H1 (cell line): ENCODE measurements around the gene NFIX. TPM values are rescaled to one million over a fixed set of nuclear protein-coding genes. Genes with fewer than 3 reads are reported as not detected.

Source experiments
- CTCF ChIA-PET: fragments of 300-600 bp; sonication (Branson Sonifier 250); formaldehyde crosslinking; loops from one replicate; lab custom pipeline; 2021; ENCODE audit not compliant: partially characterized antibody; lab: Charles Lee
- POLR2A ChIA-PET: fragments of 300-600 bp; sonication (Branson Sonifier 250); formaldehyde crosslinking; loops from one replicate; lab custom pipeline; 2021; ENCODE audit warnings: inconsistent platforms; ENCODE audit not compliant: partially characterized antibody; lab: Charles Lee
- DNase-seq, 2 experiments: peaks; one replicate each; pipeline versions ENCODE4 v3.0.0 to v3.0.0-alpha.2; 2010 to 2022; ENCODE audit warnings: low spot score in 2 of 2, low read depth in 1 of 2, mixed read lengths in 1 of 2
- FAIRE-seq: peaks from 2 replicates; lab custom pipeline; 2011; peaks lifted over from hg19 to GRCh38; lab: Jason Lieb, UNC
- H2AFZ ChIP-seq: 2 replicates; pipeline ENCODE4 v1.8.1; 2012; ENCODE audit warnings: low read length, inconsistent platforms
- H2AK5ac ChIP-seq: 2 replicates; pipeline ENCODE4 v1.6.1; 2013; ENCODE audit warnings: low read depth, low read length
- H2BK120ac ChIP-seq: replicated peaks from 2 replicates; pipeline ENCODE3; 2013; ENCODE audit warnings: low read depth, low read length, inconsistent platforms
- H2BK12ac ChIP-seq: 2 replicates; pipeline ENCODE4 v1.6.1; 2013; ENCODE audit warnings: low read depth, low read length
- H2BK15ac ChIP-seq: 2 replicates; pipeline ENCODE4 v1.6.1; 2013; ENCODE audit warnings: low read length
- H2BK20ac ChIP-seq: 2 replicates; pipeline ENCODE4 v1.6.1; 2013; ENCODE audit warnings: low read length
- H2BK5ac ChIP-seq: 2 replicates; pipeline ENCODE4 v1.6.1; 2013; ENCODE audit warnings: low read depth, low read length
- H3K14ac ChIP-seq: 2 replicates; pipeline ENCODE4 v1.6.1; 2013; ENCODE audit warnings: inconsistent platforms; ENCODE audit not compliant: insufficient read length
- H3K18ac ChIP-seq: 2 replicates; pipeline ENCODE4 v1.6.1; 2013; ENCODE audit warnings: low read length; ENCODE audit errors: extremely low read depth
- H3K23ac ChIP-seq: 2 replicates; pipeline ENCODE4 v1.6.1; 2013; ENCODE audit warnings: inconsistent platforms; ENCODE audit not compliant: insufficient read length
- H3K23me2 ChIP-seq: 2 replicates; pipeline ENCODE4 v1.6.1; 2013; ENCODE audit warnings: low read depth, low read length
- H3K27ac ChIP-seq: 2 replicates; pipeline ENCODE4 v1.6.1; 2011; ENCODE audit warnings: low read depth, low read length, inconsistent platforms
- H3K27me3 ChIP-seq, 4 experiments: replicated peaks in 1 of 4; 1 replicate in 1 of 4; 2 replicates in 3 of 4; pipeline versions ENCODE4 v1.6.1 to v1.8.1; 2011 to 2013; ENCODE audit warnings: low read length in 3 of 4, mild to moderate bottlenecking in 3 of 4, inconsistent platforms in 2 of 4, mixed read lengths in 2 of 4, moderate library complexity in 1 of 4; ENCODE audit not compliant: control insufficient read depth in 3 of 4, insufficient read depth in 3 of 4; ENCODE audit errors: extremely low read depth in 1 of 4
- H3K36me3 ChIP-seq, 4 experiments: 2 replicates each; pipeline versions ENCODE4 v1.6.1 to v1.8.1; 2011 to 2013; ENCODE audit warnings: mild to moderate bottlenecking in 4 of 4, low read length in 3 of 4, moderate library complexity in 2 of 4, control low read depth in 1 of 4, inconsistent platforms in 1 of 4; ENCODE audit not compliant: insufficient read depth in 4 of 4, control insufficient read depth in 2 of 4
- H3K4ac ChIP-seq: replicated peaks from 2 replicates; pipeline ENCODE3; 2013; ENCODE audit warnings: low read length, low read depth, mixed read lengths, inconsistent platforms; ENCODE audit not compliant: insufficient read length
- H3K4me1 ChIP-seq, 4 experiments: replicated peaks in 1 of 4; 1 replicate in 1 of 4; 2 replicates in 3 of 4; pipeline versions ENCODE4 v1.6.1 to v1.8.1; 2011 to 2013; ENCODE audit warnings: low read length in 3 of 4, inconsistent platforms in 2 of 4, mixed read lengths in 1 of 4; ENCODE audit not compliant: insufficient read depth in 4 of 4, control insufficient read depth in 3 of 4
- H3K4me2 ChIP-seq, 2 experiments: 2 replicates each; pipeline versions ENCODE4 v1.6.1 to v1.8.1; 2011 to 2013; ENCODE audit warnings: low read depth in 2 of 2, low read length in 2 of 2, control low read depth in 1 of 2, inconsistent platforms in 1 of 2, mild to moderate bottlenecking in 1 of 2; ENCODE audit not compliant: insufficient read depth in 1 of 2
- H3K4me3 ChIP-seq, 4 experiments: fragments of 200-600, 300-600 bp in 1 of 4; sonication (generic), shearing (Covaris generic), sonication (Bioruptor Twin) in 1 of 4; 2 replicates each; pipeline versions ENCODE4 v1.5.1 to v1.8.1; 2011 to 2016; ENCODE audit warnings: low read length in 4 of 4, low read depth in 3 of 4, control low read depth in 2 of 4, inconsistent platforms in 2 of 4, mild to moderate bottlenecking in 2 of 4, mixed read lengths in 1 of 4, moderate library complexity in 1 of 4; ENCODE audit not compliant: insufficient read depth in 2 of 4; ENCODE audit errors: extremely low read depth in 1 of 4
- H3K56ac ChIP-seq: replicated peaks from 2 replicates; pipeline ENCODE3; 2013; ENCODE audit warnings: low read depth, mild to moderate bottlenecking, mixed read lengths, low read length, inconsistent platforms; ENCODE audit not compliant: insufficient read length
- H3K79me1 ChIP-seq: 2 replicates; pipeline ENCODE4 v1.6.1; 2013; ENCODE audit warnings: low read depth, low read length, control low read depth
- H3K79me2 ChIP-seq, 2 experiments: 2 replicates each; pipeline versions ENCODE4 v1.6.1 to v1.8.1; 2012 to 2013; ENCODE audit warnings: low read length in 2 of 2, mild to moderate bottlenecking in 2 of 2, inconsistent platforms in 1 of 2; ENCODE audit not compliant: insufficient read depth in 2 of 2, control insufficient read depth in 1 of 2
- H3K9ac ChIP-seq, 4 experiments: replicated peaks in 1 of 4; 1 replicate in 1 of 4; 2 replicates in 3 of 4; pipeline versions ENCODE4 v1.6.1 to v1.8.1; 2011 to 2013; ENCODE audit warnings: low read depth in 3 of 4, low read length in 3 of 4, control low read depth in 2 of 4, mild to moderate bottlenecking in 2 of 4, moderate library complexity in 2 of 4, inconsistent platforms in 1 of 4; ENCODE audit errors: extremely low read depth in 1 of 4
- H3K9me3 ChIP-seq, 2 experiments: 2 replicates each; pipeline versions ENCODE4 v1.6.1 to v1.8.1; 2012 to 2013; ENCODE audit warnings: mild to moderate bottlenecking in 2 of 2, moderate library complexity in 2 of 2, control low read depth in 1 of 2, inconsistent platforms in 1 of 2, low read depth in 1 of 2, low read length in 1 of 2, mixed read lengths in 1 of 2; ENCODE audit not compliant: insufficient read depth in 2 of 2
- H4K20me1 ChIP-seq, 2 experiments: replicated peaks in 1 of 2; 2 replicates each; pipeline versions ENCODE3 to v1.8.1; 2011 to 2013; ENCODE audit warnings: inconsistent platforms in 2 of 2, low read length in 2 of 2, mild to moderate bottlenecking in 1 of 2; ENCODE audit not compliant: insufficient read depth in 2 of 2, control insufficient read depth in 1 of 2
- H4K5ac ChIP-seq: 2 replicates; pipeline ENCODE4 v1.6.1; 2013; ENCODE audit warnings: low read length, low read depth, mixed read lengths, inconsistent platforms; ENCODE audit not compliant: insufficient read length
- H4K8ac ChIP-seq: 2 replicates; pipeline ENCODE4 v1.8.0; 2013; ENCODE audit warnings: mild to moderate bottlenecking, moderate library complexity, low read length, inconsistent platforms; ENCODE audit not compliant: insufficient read depth; ENCODE audit errors: extremely low read depth
- H4K91ac ChIP-seq: replicated peaks from 2 replicates; pipeline ENCODE3; 2013; ENCODE audit warnings: low read length, mixed read lengths, inconsistent platforms; ENCODE audit not compliant: insufficient read length
- CTCF ChIP-seq, 3 experiments: IDR thresholded peaks; 1 replicate in 2 of 3; 2 replicates in 1 of 3; pipeline versions ENCODE4 v1.5.1 to v1.6.1; 2011; ENCODE audit warnings: low read length in 3 of 3, mild to moderate bottlenecking in 3 of 3, inconsistent platforms in 2 of 3, low read depth in 1 of 3, moderate library complexity in 1 of 3; ENCODE audit not compliant: insufficient read depth in 1 of 3; ENCODE audit errors: control extremely low read depth in 1 of 3
- EZH2 ChIP-seq: fragments of 200-600 bp; sonication (generic); IDR thresholded peaks from 2 replicates; pipeline ENCODE4 v1.7.1; 2012; ENCODE audit warnings: low read depth, mild to moderate bottlenecking, moderate library complexity, low read length, inconsistent platforms; ENCODE audit not compliant: severe bottlenecking
- HDAC6 ChIP-seq: IDR thresholded peaks from one replicate; pipeline ENCODE4 v1.7.1; 2012; ENCODE audit warnings: low read depth, mild to moderate bottlenecking, inconsistent platforms, low read length, moderate library complexity
- JUN ChIP-seq: IDR thresholded peaks from 2 replicates; pipeline ENCODE4 v1.6.1; 2011; ENCODE audit warnings: low read depth, mild to moderate bottlenecking, improper control_type of control experiment, low read length
- JUND ChIP-seq: IDR thresholded peaks from 2 replicates; pipeline ENCODE4 v1.6.1; 2011; ENCODE audit warnings: mild to moderate bottlenecking, improper control_type of control experiment, low read length
- MAFK ChIP-seq: IDR thresholded peaks from 2 replicates; pipeline ENCODE4 v1.6.1; 2012; ENCODE audit warnings: low read depth, mild to moderate bottlenecking, improper control_type of control experiment, low read length
- RFX5 ChIP-seq: IDR thresholded peaks from 2 replicates; pipeline ENCODE4 v1.6.1; 2011; ENCODE audit warnings: low read depth, low read length, improper control_type of control experiment, borderline replicate concordance
- WGBS, 2 experiments: shearing (Covaris generic) in 1 of 2; methylation state at CpG; one replicate each; pipeline versions ENCODE4 v1.1.6 to v1.1.7; 2013 to 2015; ENCODE audit warnings: low lambda C conversion rate in 2 of 2, mixed read lengths in 2 of 2, inconsistent platforms in 1 of 2, low coverage in 1 of 2, missing lambda C conversion rate in 1 of 2; ENCODE audit not compliant: insufficient replicate concordance in 2 of 2, insufficient coverage in 1 of 2, insufficient read length in 1 of 2; ENCODE audit errors: extremely low coverage in 1 of 2, missing lambda C conversion rate in 1 of 2; 5-methylcytosine and 5-hydroxymethylcytosine counted together
- polyA plus RNA-seq, 7 experiments: library from polyadenylated mRNA; depleted of rRNA in 3 of 7; stranded (reverse) in 5 of 7; unstranded in 2 of 7; fragments of >200 nt in 5 of 7; fragments of 200-250 nt in 2 of 7; gene quantifications; 1 replicate in 5 of 7; 2 replicates in 1 of 7; 4 replicates in 1 of 7; pipeline versions ENCODE4 v1.2.1 to v1.2.3, GENCODE V29; 2011 to 2013; ENCODE audit warnings: missing spikeins in 2 of 7, mixed read lengths in 2 of 7
- total RNA-seq: library from RNA; stranded (reverse); fragmentation: NEBNext Ultra II Directional; extraction: Animal tissue kit (Norgen Biotek cat#: 25700); gene quantifications from 2 replicates; pipeline ENCODE4 v1.2.1, GENCODE V29; 2021

NFIX gene
- total and polyA plus RNA-seq, 2 of the 8 experiments (the other 6 are each of a cell fraction or from before 2014, with no cell fraction given), result 0.03 to 0.20 TPM

- peak overlapping the region; percentile 22 for H4K8ac ChIP-seq
- no peak overlapping the region for H3K9ac ChIP-seq
- FAIRE-seq (no peak), DNase-seq (peak in 1 of 2 experiments; percentile 80)
- ChIA-PET POLR2A (interaction anchor here (0.7 to 3.2 kb wide), 11 partner anchors 12 to 99 kb away, joined by 3 to 18 read pairs (median 5); no protein-coding TSS in a partner anchor), CTCF (interaction anchor here (2.2 to 48.8 kb wide), 9 partner anchors 5 to 90 kb away, joined by 6 to 1145 read pairs (median 140); no protein-coding TSS in a partner anchor)
- peak overlapping the region; percentile 95; the same call in 1 of the 2 replicates for H2BK12ac ChIP-seq
- H3K4ac ChIP-seq, result peak overlapping the region; percentile 61
- H2BK120ac ChIP-seq, result no peak overlapping the region
- peak overlapping the region; percentile 9 to 51 (median 14); a peak in 6 of 8 replicates for H3K4me3 ChIP-seq
- H4K91ac ChIP-seq, result no peak overlapping the region
- H4K5ac ChIP-seq, result no peak overlapping the region
- H3K23ac ChIP-seq, result no peak overlapping the region
- H3K9me3 ChIP-seq, result no peaks in the 10 kb centered on the region
- H2BK5ac ChIP-seq, result no peak overlapping the region
- 3% methylated on average over 23 of the region's 29 CpGs; no CpG with 5 or more reads in 1 of the 2 experiments for WGBS, 2 experiments
- H3K18ac ChIP-seq, result peak overlapping the region; percentile 11
- no peaks in the 10 kb centered on the region for H3K79me2 ChIP-seq
- no peak overlapping the region for H3K56ac ChIP-seq
- H2BK15ac ChIP-seq, result peak overlapping the region; percentile 40; the same call in 1 of the 2 replicates
- 0 out of 2 replicates have a peak overlapping the region, but pooled peaks have one; percentile 18 for H2BK20ac ChIP-seq
- H3K27ac ChIP-seq, result no peak overlapping the region
- no peak overlapping the region for H2AK5ac ChIP-seq
- peaks cover 6% of the 10 kb centered on the region; the same call in 1 of the 2 replicates for H3K23me2 ChIP-seq
- no peaks in the 10 kb centered on the region for H3K79me1 ChIP-seq
- no peak overlapping the region for H2AFZ ChIP-seq
- peaks cover 14 to 21% of the 10 kb centered on the region in 2 experiments for H4K20me1 ChIP-seq
- H3K4me2 ChIP-seq, result peak overlapping the region; percentile 66 to 82
- H3K27me3 ChIP-seq, result peaks cover 89 to 100% (median 99%) of the 10 kb centered on the region in 4 experiments
- H3K4me1 ChIP-seq, result peaks cover 7 to 47% (median 39%) of the 10 kb centered on the region in 4 experiments
- H3K14ac ChIP-seq, result no peak overlapping the region
- no peaks in the 10 kb centered on the region for H3K36me3 ChIP-seq
- peak; percentile 57; the same call in 1 of the 2 replicates for TF ChIP-seq JUND
- no peak for TF ChIP-seq MAFK
- no peak for TF ChIP-seq JUN
- no peak for TF ChIP-seq RFX5
- peak in 1 of 3 experiments; percentile 11; a peak in 1 of 4 replicates for TF ChIP-seq CTCF (IDR thresholded peaks at IDR 0.05; ENCODE audit: control extremely low read depth in 1 of 3, insufficient read depth in 1 of 3, low read depth in 1 of 3, low read length in 3 of 3)
- TF ChIP-seq HDAC6, result no peak
- TF ChIP-seq EZH2, result peak; percentile 59
Measured at GRCh38 chr19:13055213-13056051, 60.2 kb downstream of the NFIX start.
